HCT116 (cell line): ENCODE measurements around the gene TMEM143. TPM values are rescaled to one million over a fixed set of nuclear protein-coding genes. Genes with fewer than 3 reads are reported as not detected.

Experiments
- ATAC-seq: fragments of 200-7000 bp; cut with Tn5 transposase; 2 replicates; pipeline ENCODE4 v1.9.1; 2020; ENCODE audit warnings: mild to moderate bottlenecking, moderate library complexity
- BruUV-seq: library from RNA; stranded (reverse); fragments of 400-500 nt; replicated peaks from 2 replicates; lab custom pipeline; 2021; lab: Mats Ljungman, UMichigan
- CTCF ChIA-PET: fragments of 300-600 bp; sonication (Branson Sonifier 250); formaldehyde crosslinking; loops from one replicate; lab custom pipeline; 2021; ENCODE audit warnings: antibody characterized with exemption; lab: Charles Lee
- POLR2A ChIA-PET: fragments of 300-600, 350-600 bp; sonication (Branson Sonifier 250); formaldehyde crosslinking; loops from one replicate; lab custom pipeline; 2021; ENCODE audit warnings: antibody characterized with exemption; lab: Charles Lee
- RAD21 ChIA-PET, 2 experiments: fragments of 300-600 bp; sonication (Branson Sonifier 250); formaldehyde crosslinking; loops; one replicate each; lab custom pipeline; 2023; ENCODE audit warnings: low total read pairs in 2 of 2; ENCODE audit not compliant: uncharacterized antibody in 2 of 2, unreplicated experiment in 2 of 2, low non-redundant PET in 1 of 2; lab: Charles Lee
- DNase-seq: peaks from one replicate; pipeline ENCODE4 v3.0.0-alpha.2; 2010; ENCODE audit warnings: low read depth, low spot score
- H2AFZ ChIP-seq: fragments of 200-600 bp; shearing (Covaris generic), sonication (generic); 2 replicates; pipeline ENCODE4 v1.6.1; 2017; ENCODE audit warnings: low read depth, mixed run types, mixed read lengths, antibody characterized with exemption, low read length; ENCODE audit not compliant: poor library complexity, severe bottlenecking
- H3K27ac ChIP-seq: 2 replicates; pipeline ENCODE4 v1.5.1; 2012; ENCODE audit warnings: low read depth, low read length
- H3K27me3 ChIP-seq: fragments of 200-600 bp; sonication (generic); 2 replicates; pipeline ENCODE4 v1.6.1; 2016; ENCODE audit warnings: mixed run types, low read length, mixed read lengths; ENCODE audit not compliant: insufficient read depth
- H3K36me3 ChIP-seq, 2 experiments: fragments of 200-500 bp in 1 of 2; fragments of 200-600 bp in 1 of 2; sonication (Bioruptor generic) in 1 of 2; sonication (generic) in 1 of 2; 2 replicates each; pipeline versions ENCODE4 v1.5.1 to v1.6.1; 2014 to 2016; ENCODE audit warnings: low read length in 2 of 2, inconsistent platforms in 1 of 2, mixed read lengths in 1 of 2, mixed run types in 1 of 2; ENCODE audit not compliant: insufficient read depth in 2 of 2, control insufficient read depth in 1 of 2
- H3K4me1 ChIP-seq, 2 experiments: fragments of 200-600 bp in 1 of 2; sonication (generic) in 1 of 2; 2 replicates each; pipeline versions ENCODE4 v1.5.1 to v1.6.1; 2012 to 2017; ENCODE audit warnings: low read length in 2 of 2, inconsistent platforms in 1 of 2, mild to moderate bottlenecking in 1 of 2, mixed read lengths in 1 of 2, mixed run types in 1 of 2, moderate library complexity in 1 of 2; ENCODE audit not compliant: insufficient read depth in 2 of 2, control insufficient read depth in 1 of 2
- H3K4me2 ChIP-seq: fragments of 200-600 bp; sonication (generic); 2 replicates; pipeline ENCODE4 v1.6.1; 2017; ENCODE audit warnings: mixed run types, low read length, mixed read lengths
- H3K4me3 ChIP-seq, 2 experiments: fragments of 200-600 bp in 1 of 2; sonication (generic) in 1 of 2; replicated peaks in 1 of 2; 2 replicates each; pipeline ENCODE4 v1.5.1; 2011 to 2016; ENCODE audit warnings: low read length in 2 of 2, control low read depth in 1 of 2, low read depth in 1 of 2, mild to moderate bottlenecking in 1 of 2, mixed read lengths in 1 of 2, mixed run types in 1 of 2
- H3K79me2 ChIP-seq: fragments of 200-600 bp; sonication (generic); 2 replicates; pipeline ENCODE4 v1.6.1; 2017; ENCODE audit warnings: mild to moderate bottlenecking, mixed run types, low read length, moderate library complexity, mixed read lengths; ENCODE audit not compliant: insufficient read depth
- H3K9ac ChIP-seq: fragments of 200-600 bp; sonication (generic); 2 replicates; pipeline ENCODE4 v1.6.1; 2016; ENCODE audit warnings: low read length, mixed read lengths
- H3K9me2 ChIP-seq: fragments of 200-600 bp; sonication (generic), shearing (Covaris generic); 2 replicates; pipeline ENCODE4 v1.6.1; 2017; ENCODE audit warnings: mixed run types, mild to moderate bottlenecking, moderate library complexity; ENCODE audit not compliant: insufficient read depth
- H3K9me3 ChIP-seq, 2 experiments: fragments of 200-500 bp in 1 of 2; fragments of 200-600 bp in 1 of 2; sonication (Bioruptor generic) in 1 of 2; sonication (generic) in 1 of 2; 2 replicates each; pipeline ENCODE4 v1.6.1; 2014 to 2017; ENCODE audit warnings: low read length in 2 of 2, mixed read lengths in 2 of 2, inconsistent platforms in 1 of 2, low read depth in 1 of 2, mild to moderate bottlenecking in 1 of 2, mixed run types in 1 of 2, moderate library complexity in 1 of 2; ENCODE audit not compliant: control insufficient read depth in 1 of 2, insufficient read depth in 1 of 2
- H4K20me1 ChIP-seq: fragments of 200-600 bp; sonication (generic), shearing (Covaris generic); 2 replicates; pipeline ENCODE4 v1.6.1; 2017; ENCODE audit warnings: mixed run types, mild to moderate bottlenecking, moderate library complexity; ENCODE audit not compliant: insufficient read depth
- CBX3 ChIP-seq: IDR thresholded peaks from 2 replicates; pipeline ENCODE4 v1.6.1; 2012; ENCODE audit warnings: low read depth
- CTCF ChIP-seq, 3 experiments: fragments of 200-600 bp in 1 of 3; sonication (generic) in 1 of 3; IDR thresholded peaks in 2 of 3; conservative IDR thresholded peaks in 1 of 3; 2 replicates each; pipeline ENCODE4 v1.5.1; 2012 to 2017; ENCODE audit warnings: low read depth in 2 of 3, low read length in 2 of 3, antibody characterized with exemption in 1 of 3, borderline replicate concordance in 1 of 3, control low read depth in 1 of 3, mild to moderate bottlenecking in 1 of 3, mixed read lengths in 1 of 3, mixed run types in 1 of 3, moderate library complexity in 1 of 3; ENCODE audit not compliant: insufficient read depth in 1 of 3
- EGR1 ChIP-seq: IDR thresholded peaks from 2 replicates; pipeline ENCODE4 v1.6.1; 2012; ENCODE audit warnings: low read depth
- EZH2phosphoT487 ChIP-seq: fragments of 200-600 bp; IDR thresholded peaks from 2 replicates; pipeline ENCODE4 v1.6.1; 2018; ENCODE audit warnings: antibody characterized with exemption, borderline replicate concordance
- FOSL1 ChIP-seq: IDR thresholded peaks from 2 replicates; pipeline ENCODE4 v1.6.1; 2012; ENCODE audit warnings: low read depth
- POLR2A ChIP-seq: IDR thresholded peaks from 2 replicates; pipeline ENCODE4 v1.7.0; 2011; ENCODE audit warnings: borderline replicate concordance; ENCODE audit not compliant: insufficient read depth, insufficient read length; ENCODE audit errors: extremely low read depth
- POLR2AphosphoS5 ChIP-seq: IDR thresholded peaks from 2 replicates; pipeline ENCODE4 v1.6.1; 2011; ENCODE audit warnings: mild to moderate bottlenecking, low read depth, low read length, moderate library complexity
- RAD21 ChIP-seq: IDR thresholded peaks from 2 replicates; pipeline ENCODE4 v1.6.1; 2012; ENCODE audit warnings: low read depth, mild to moderate bottlenecking
- REST ChIP-seq: IDR thresholded peaks from 2 replicates; pipeline ENCODE4 v1.6.1; 2012; ENCODE audit warnings: low read depth
- SIN3A ChIP-seq: IDR thresholded peaks from 2 replicates; pipeline ENCODE4 v1.6.1; 2012; ENCODE audit warnings: low read depth
- YY1 ChIP-seq: IDR thresholded peaks from 2 replicates; pipeline ENCODE4 v1.6.1; 2011; ENCODE audit warnings: low read length, low read depth, moderate library complexity, mild to moderate bottlenecking; ENCODE audit not compliant: insufficient replicate concordance; ENCODE audit errors: extremely low read depth
- ZFX ChIP-seq: fragments of 450-650 bp; IDR thresholded peaks from 2 replicates; pipeline ENCODE4 v1.6.1; 2017
- intact Hi-C: fragments of 100-400 bp; cut with micrococcal nuclease; formaldehyde crosslinking; loops from 2 replicates; pipeline ENCODE4 v1.10.0; 2022
- total RNA-seq: library from RNA; stranded (reverse); gene quantifications from one replicate; pipeline ENCODE4 v1.2.1, GENCODE V29; 2021; ENCODE audit not compliant: unreplicated experiment
- TF ChIP-seq, protein P1 (sequence below): IDR thresholded peaks from 2 replicates; pipeline ENCODE4 v1.6.1; 2012

TMEM143 gene
- total RNA-seq, 1 experiment from 2014 or later, result 13.2 TPM

GRCh38 chr19:48319647-48320541 is 43.8 kb downstream of the TMEM143 start:
- RAD21 ChIA-PET, result interaction anchor here (3.3 to 4.2 kb wide), 2 partner anchors 13 to 14 kb away, joined by 32 to 54 read pairs; no protein-coding TSS in a partner anchor
- peak; percentile 56 for ATAC-seq

More at GRCh38 chr19:48319647-48320541, 43.8 kb downstream of the TMEM143 start:
- H3K9ac ChIP-seq, result peak overlapping the region; percentile 85
- BruUV-seq, result no TSS peak
- H3K4me3 ChIP-seq, result peak overlapping the region; percentile 55 to 67
- H3K9me2 ChIP-seq, result no peaks in the 10 kb centered on the region
- DNase-seq, result peak; percentile 66
- no peak for TF ChIP-seq EGR1
- peak; percentile 85 to 97 (median 95); a peak in 5 of 6 replicates for TF ChIP-seq CTCF (IDR thresholded peaks at IDR 0.05 in 2 of 3, conservative IDR thresholded peaks at IDR 0.05 in 1 of 3; ENCODE audit: borderline replicate concordance in 1 of 3, insufficient read depth in 1 of 3, low read depth in 2 of 3, low read length in 2 of 3)
- peak; percentile 99 for TF ChIP-seq RAD21
- no peak for TF ChIP-seq SIN3A
- TF ChIP-seq YY1, result no peak
- no peak for TF ChIP-seq CBX3
- TF ChIP-seq POLR2AphosphoS5, result no peak; the same call in 1 of the 2 replicates
- TF ChIP-seq, protein P1, sequence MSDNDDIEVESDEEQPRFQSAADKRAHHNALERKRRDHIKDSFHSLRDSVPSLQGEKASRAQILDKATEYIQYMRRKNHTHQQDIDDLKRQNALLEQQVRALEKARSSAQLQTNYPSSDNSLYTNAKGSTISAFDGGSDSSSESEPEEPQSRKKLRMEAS, result no peak
- TF ChIP-seq POLR2A, result no peak
- no peak for TF ChIP-seq FOSL1
- no peak for TF ChIP-seq EZH2phosphoT487
- no peak for TF ChIP-seq REST
- TF ChIP-seq ZFX, result no peak
- intact Hi-C loops, result loop anchor here (1.0 to 10.0 kb wide), 5 partner anchors 13 to 265 kb away; partner anchors contain the start of genes GRIN2D and KDELR1
- ChIA-PET CTCF (interaction anchor here (0.6 to 10.2 kb wide), 8 partner anchors 14 to 358 kb away, joined by 3 to 158 read pairs (median 3); partner anchors contain the start of gene KDELR1), POLR2A (interaction anchor here (5.8 kb wide), 1 partner anchor 13 kb away, joined by 53 read pairs; no protein-coding TSS in a partner anchor)
- H2AFZ ChIP-seq, result no peak overlapping the region
- peaks cover 32 to 57% of the 10 kb centered on the region in 2 experiments for H3K4me1 ChIP-seq
- no peaks in the 10 kb centered on the region for H3K9me3 ChIP-seq
- peak overlapping the region; percentile 94 for H3K4me2 ChIP-seq
- H3K27me3 ChIP-seq, result no peaks in the 10 kb centered on the region
- no peaks in the 10 kb centered on the region for H4K20me1 ChIP-seq
- H3K79me2 ChIP-seq, result no peaks in the 10 kb centered on the region
- H3K36me3 ChIP-seq, result no peaks in the 10 kb centered on the region
- peak overlapping the region; percentile 96 for H3K27ac ChIP-seq
